RWPE1 (cell line): ENCODE measurements around the gene CDH7.

ENCODE experiments used
- CTCF ChIA-PET: fragments of 350-600 bp; sonication (Branson Sonifier 250); formaldehyde crosslinking; extraction: SDS; loops from one replicate; lab custom pipeline; 2021; lab: Yijun Ruan, JAX
- POLR2A ChIA-PET: fragments of 400-600 bp; formaldehyde crosslinking; extraction: SDS; loops from one replicate; lab custom pipeline; 2020; ENCODE audit warnings: antibody characterized with exemption; ENCODE audit not compliant: low non-redundant PET; lab: Yijun Ruan, JAX
- DNase-seq: peaks from one replicate; pipeline ENCODE4 v3.0.0; 2012; ENCODE audit warnings: low spot score
- H3K27ac ChIP-seq: fragments of 450-650 bp; 2 replicates; pipeline ENCODE4 v1.5.1; 2017
- TF ChIP-seq, protein P1 (sequence below): fragments of 450-650 bp; conservative IDR thresholded peaks from 2 replicates; pipeline ENCODE4 v1.5.1; 2017; ENCODE audit warnings: low read depth, mild to moderate bottlenecking

The CDH7 gene

DNA sequence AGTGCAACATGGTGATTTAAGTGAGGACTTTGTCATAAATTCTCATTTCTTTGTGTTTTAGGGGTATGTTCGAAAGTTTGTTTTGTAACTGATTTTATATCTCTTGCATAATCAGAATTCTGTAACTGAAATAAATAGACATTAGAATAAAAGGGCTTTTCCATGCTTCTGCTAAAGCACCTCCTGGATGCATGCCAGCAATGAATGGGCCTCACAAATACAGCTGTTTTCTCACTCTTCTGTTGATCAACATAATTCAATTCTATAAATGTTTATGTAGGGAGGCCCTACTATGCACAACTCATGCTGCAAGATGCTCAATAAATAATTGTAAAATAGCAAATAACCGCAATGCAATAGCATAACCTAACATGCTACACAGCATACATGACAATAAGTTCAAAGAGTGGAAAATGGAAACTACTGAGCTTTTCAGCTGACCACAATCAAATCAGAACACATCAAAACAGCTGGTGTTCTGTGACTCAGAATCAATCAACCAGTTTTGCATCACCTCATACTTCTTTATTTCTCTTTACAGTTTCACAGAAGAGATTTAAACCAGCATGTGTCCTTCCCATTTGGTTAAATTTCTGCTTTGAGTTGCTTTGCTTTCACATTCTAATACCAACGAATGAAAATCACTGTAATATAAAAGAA, 11.0 kb downstream of the CDH7 start:
- TF ChIP-seq, protein P1, sequence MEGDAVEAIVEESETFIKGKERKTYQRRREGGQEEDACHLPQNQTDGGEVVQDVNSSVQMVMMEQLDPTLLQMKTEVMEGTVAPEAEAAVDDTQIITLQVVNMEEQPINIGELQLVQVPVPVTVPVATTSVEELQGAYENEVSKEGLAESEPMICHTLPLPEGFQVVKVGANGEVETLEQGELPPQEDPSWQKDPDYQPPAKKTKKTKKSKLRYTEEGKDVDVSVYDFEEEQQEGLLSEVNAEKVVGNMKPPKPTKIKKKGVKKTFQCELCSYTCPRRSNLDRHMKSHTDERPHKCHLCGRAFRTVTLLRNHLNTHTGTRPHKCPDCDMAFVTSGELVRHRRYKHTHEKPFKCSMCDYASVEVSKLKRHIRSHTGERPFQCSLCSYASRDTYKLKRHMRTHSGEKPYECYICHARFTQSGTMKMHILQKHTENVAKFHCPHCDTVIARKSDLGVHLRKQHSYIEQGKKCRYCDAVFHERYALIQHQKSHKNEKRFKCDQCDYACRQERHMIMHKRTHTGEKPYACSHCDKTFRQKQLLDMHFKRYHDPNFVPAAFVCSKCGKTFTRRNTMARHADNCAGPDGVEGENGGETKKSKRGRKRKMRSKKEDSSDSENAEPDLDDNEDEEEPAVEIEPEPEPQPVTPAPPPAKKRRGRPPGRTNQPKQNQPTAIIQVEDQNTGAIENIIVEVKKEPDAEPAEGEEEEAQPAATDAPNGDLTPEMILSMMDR, result no peak
- CTCF ChIA-PET, result no interaction called here

DNA sequence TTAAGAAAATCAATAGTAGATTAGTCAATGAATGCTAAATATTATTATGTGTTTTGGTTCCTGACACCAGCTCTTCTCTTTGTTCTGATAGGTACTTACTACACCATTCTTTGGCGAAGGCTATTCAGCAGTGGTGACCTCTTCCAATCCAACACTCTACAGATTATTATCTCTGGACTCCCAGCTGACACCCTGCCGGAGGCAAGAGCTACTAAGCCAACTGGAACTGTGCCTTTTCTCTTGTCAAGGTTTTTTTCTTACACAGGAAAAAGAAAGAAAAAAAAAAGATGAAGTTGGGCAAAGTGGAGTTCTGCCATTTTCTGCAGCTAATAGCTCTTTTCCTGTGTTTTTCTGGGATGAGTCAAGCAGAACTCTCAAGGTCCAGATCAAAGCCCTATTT, 11.7 kb downstream of the CDH7 start:
- CTCF ChIA-PET, result no interaction called here

More for the DNA sequence above, 11.0 kb downstream of the CDH7 start:
- no peak overlapping the region for H3K27ac ChIP-seq
- POLR2A ChIA-PET, result no interaction called here
- no peak for DNase-seq

DNA sequence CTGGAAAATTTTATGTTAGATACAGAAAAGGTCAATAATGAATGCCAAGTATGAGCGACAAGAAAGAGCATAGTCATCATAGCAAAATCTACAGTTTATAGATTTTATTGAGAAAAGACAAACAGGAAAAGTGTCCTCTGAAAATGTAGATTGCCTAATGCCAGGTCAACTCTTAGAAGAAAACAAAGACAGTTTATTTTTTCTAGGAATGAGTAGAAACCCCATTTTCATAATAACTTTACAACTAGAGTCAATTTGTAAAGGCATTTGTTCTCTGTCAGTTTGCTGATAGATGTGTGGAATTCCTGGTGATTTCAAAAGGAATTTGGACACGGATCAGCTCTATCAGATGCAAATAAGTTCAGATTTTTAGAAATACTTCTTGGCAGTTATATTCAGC, 16.6 kb downstream of the CDH7 start:
- CTCF ChIA-PET, result no interaction called here

More for the DNA sequence above, 11.7 kb downstream of the CDH7 start:
- POLR2A ChIA-PET, result no interaction called here
- no peak for DNase-seq
- no peak overlapping the region for H3K27ac ChIP-seq
- TF ChIP-seq, protein P1, result no peak

DNA sequence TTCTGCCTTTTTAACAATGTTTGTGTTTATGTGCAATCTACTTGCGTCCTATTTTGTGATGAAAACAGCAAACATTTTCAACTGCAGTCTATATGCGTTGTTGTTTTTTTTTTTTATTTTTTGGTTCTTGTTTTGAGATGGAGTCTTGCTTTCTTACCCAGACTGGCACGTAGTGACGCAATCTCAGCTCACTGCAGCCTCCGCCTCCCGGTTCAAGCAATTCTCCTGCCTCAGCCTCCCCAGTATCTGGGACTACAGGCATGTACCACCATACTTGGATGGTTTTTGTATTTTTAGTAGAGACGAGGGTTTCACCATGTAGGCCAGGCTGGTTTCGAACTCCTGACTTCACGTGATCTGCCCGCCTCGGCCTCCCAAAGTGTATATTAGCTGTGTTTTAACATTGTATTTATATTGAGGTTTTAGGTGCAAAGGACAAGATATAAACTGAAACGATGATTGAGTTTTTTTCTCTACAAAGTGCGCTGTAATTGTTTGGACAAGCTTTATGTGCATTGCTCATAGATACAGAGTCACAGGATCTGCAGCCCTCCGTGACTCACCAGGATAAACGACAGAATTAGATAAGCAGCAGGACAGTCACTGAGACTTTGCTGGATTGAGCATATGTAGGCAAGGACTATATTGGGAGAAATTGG, 17.4 kb downstream of the CDH7 start:
- H3K27ac ChIP-seq, result no peak overlapping the region
- ChIA-PET CTCF (no interaction called here), POLR2A (no interaction called here)
- TF ChIP-seq, protein P1, result no peak
- DNase-seq, result no peak

More for the DNA sequence above, 16.6 kb downstream of the CDH7 start:
- no peak for DNase-seq
- TF ChIP-seq, protein P1, result no peak
- POLR2A ChIA-PET, result no interaction called here
- H3K27ac ChIP-seq, result no peak overlapping the region

DNA sequence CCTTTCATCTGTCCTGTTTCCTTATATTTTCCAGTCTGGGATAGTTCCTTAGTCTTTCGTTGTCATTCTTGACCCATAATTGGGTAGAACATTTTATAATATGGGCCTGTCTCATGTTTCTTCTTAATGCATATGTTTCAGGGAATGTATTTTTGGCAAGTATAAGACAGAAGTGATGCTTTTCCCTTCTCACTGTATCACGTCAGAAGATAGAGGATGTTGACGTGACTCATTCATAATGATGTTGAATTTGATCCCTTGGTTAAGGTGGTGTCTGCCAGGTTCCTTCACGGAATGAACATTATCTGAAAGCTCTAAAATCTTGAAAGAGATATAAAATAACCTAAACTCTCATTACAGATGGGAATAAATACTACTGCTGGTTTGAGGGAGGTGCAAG, 18.8 kb downstream of the CDH7 start:
- no peak overlapping the region for H3K27ac ChIP-seq

DNA sequence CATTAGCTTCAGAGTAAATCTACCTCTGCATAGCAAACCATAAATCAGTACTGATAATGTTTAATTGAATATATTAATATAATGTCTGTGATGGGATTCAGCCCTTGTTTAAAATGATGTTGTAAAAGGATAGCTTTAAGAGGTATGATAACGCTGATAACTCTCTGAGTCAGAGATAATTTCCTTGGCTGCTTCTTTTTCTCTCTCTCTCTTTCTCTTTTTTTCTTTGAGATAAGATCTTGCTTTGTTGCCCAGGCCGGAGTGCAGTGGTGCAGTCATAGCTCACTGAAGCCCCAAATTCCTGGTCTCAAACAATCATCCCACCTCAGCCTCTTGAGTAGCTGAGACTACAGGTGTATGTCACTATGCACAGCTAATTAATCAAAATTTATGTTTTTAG, 35.7 kb downstream of the CDH7 start:
- no peak for DNase-seq
- ChIA-PET POLR2A (no interaction called here), CTCF (no interaction called here)
- no peak overlapping the region for H3K27ac ChIP-seq
- TF ChIP-seq, protein P1, result no peak

More for the DNA sequence above, 18.8 kb downstream of the CDH7 start:
- no peak for DNase-seq
- TF ChIP-seq, protein P1, result no peak
- ChIA-PET CTCF (no interaction called here), POLR2A (no interaction called here)
